22Rv1 (cell line): ENCODE data around the gene TGFBR2.

ENCODE experiments used
- H3K27ac ChIP-seq: fragments of 450-650 bp; 2 replicates; pipeline ENCODE4 v1.5.1; 2017
- CTCF ChIP-seq: fragments of 450-650 bp; IDR thresholded peaks from 2 replicates; pipeline ENCODE4 v1.5.1; 2017; ENCODE audit warnings: mild to moderate bottlenecking
- ZFX ChIP-seq: fragments of 450-650 bp; IDR thresholded peaks from 2 replicates; pipeline ENCODE4 v1.6.1; 2017; ENCODE audit warnings: antibody characterized with exemption, borderline replicate concordance

TGFBR2 gene

GRCh38 chr3:30661098-30661873 is 54.9 kb downstream of the TGFBR2 start:
- TF ChIP-seq ZFX, result no peak
- TF ChIP-seq CTCF, result no peak

GRCh38 chr3:30662836-30663235 is 56.4 kb downstream of the TGFBR2 start:
- no peak overlapping the region for H3K27ac ChIP-seq

More at GRCh38 chr3:30661098-30661873, 54.9 kb downstream of the TGFBR2 start:
- no peak overlapping the region for H3K27ac ChIP-seq

GRCh38 chr3:30663533-30664241 is 57.3 kb downstream of the TGFBR2 start:
- H3K27ac ChIP-seq, result no peak overlapping the region

More at GRCh38 chr3:30662836-30663235, 56.4 kb downstream of the TGFBR2 start:
- TF ChIP-seq CTCF (no peak), ZFX (no peak)

GRCh38 chr3:30664459-30664858 is 58.1 kb downstream of the TGFBR2 start:
- TF ChIP-seq CTCF (no peak), ZFX (no peak)
- H3K27ac ChIP-seq, result no peak overlapping the region

More at GRCh38 chr3:30663533-30664241, 57.3 kb downstream of the TGFBR2 start:
- no peak for TF ChIP-seq ZFX
- no peak for TF ChIP-seq CTCF

- no peak overlapping the region for H3K27ac ChIP-seq
- TF ChIP-seq CTCF (no peak), ZFX (no peak)
Measured at GRCh38 chr3:30664884-30665283, 58.5 kb downstream of the TGFBR2 start.

- TF ChIP-seq CTCF (no peak), ZFX (no peak)
- H3K27ac ChIP-seq, result no peak overlapping the region
Measured at GRCh38 chr3:30665539-30665938, 59.1 kb downstream of the TGFBR2 start.
